CMK (cell line): ENCODE data around the gene LRRC8E.
"Not testable (repeated sequence)": the region's sequence is repeated elsewhere in the genome, so short reads cannot be mapped to it uniquely, and the experiment has no call there.

Source experiments
- DNase-seq: peaks from one replicate; pipeline ENCODE4 v3.0.0-alpha.2; 2010; ENCODE audit warnings: low read depth

The LRRC8E gene

GRCh38 chr19:7855426-7856108 lies 32.7 kb upstream of the LRRC8E start:
- no peak for DNase-seq

- no peak for DNase-seq
Observed at GRCh38 chr19:7856109-7856591, 32.2 kb upstream of the LRRC8E start.

- no peak for DNase-seq
Observed at GRCh38 chr19:7856679-7857663, 31.3 kb upstream of the LRRC8E start.

- no peak for DNase-seq
Observed at GRCh38 chr19:7857727-7858108, 30.6 kb upstream of the LRRC8E start.

DNA sequence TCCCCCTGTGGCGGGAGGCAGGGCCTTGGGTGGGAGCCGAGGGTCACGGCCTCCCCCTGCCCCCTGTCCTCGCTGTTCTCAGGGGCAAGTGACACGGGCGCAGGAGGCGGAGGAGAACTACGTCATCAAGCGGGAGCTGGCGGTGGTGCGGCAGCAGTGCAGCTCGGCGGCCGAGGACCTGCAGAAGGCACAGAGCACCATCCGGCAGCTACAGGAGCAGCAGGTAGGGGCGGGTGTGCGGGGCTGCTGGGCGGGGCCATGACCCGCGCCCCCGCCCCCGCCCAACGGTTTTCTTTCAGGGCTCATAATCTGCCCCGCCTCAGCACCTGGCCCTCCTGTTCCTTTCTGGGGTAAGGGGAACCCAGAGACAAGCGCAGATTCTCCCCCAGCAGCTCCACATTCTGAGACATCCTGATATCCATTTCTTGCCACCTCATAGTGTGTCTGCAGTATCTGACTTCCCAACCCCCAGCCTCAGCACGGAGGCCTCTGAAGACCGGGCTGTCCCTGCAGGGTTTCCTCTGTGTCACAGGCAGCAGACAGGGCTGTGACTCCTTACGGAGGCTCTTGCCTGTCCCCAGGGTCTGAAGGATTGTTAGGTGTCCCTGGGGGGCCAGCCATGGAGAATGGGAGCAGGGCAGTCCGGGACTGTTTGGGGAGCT lies 30.1 kb upstream of the LRRC8E start:
- DNase-seq, result no peak

DNA sequence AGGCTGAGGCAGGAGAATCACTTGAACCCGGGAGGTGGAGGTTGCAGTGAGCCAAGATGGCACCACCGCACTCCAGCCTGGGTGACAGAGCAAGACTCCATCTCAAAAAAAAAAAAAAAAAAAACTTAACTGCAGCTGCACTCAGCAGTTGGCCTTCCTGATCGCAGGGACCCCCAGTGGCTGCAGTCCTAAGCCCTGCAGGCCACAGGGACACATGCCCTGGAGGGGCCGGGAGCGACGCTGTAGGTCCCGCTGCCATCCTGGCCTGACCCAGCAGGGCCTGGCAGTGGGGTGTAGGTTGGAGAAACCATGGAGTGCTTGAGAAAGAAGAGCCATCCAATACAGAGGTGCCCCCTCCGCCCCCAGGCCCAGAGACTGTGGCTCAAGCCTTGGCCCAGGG lies 29.2 kb upstream of the LRRC8E start:
- not testable (repeated sequence) for DNase-seq

DNA sequence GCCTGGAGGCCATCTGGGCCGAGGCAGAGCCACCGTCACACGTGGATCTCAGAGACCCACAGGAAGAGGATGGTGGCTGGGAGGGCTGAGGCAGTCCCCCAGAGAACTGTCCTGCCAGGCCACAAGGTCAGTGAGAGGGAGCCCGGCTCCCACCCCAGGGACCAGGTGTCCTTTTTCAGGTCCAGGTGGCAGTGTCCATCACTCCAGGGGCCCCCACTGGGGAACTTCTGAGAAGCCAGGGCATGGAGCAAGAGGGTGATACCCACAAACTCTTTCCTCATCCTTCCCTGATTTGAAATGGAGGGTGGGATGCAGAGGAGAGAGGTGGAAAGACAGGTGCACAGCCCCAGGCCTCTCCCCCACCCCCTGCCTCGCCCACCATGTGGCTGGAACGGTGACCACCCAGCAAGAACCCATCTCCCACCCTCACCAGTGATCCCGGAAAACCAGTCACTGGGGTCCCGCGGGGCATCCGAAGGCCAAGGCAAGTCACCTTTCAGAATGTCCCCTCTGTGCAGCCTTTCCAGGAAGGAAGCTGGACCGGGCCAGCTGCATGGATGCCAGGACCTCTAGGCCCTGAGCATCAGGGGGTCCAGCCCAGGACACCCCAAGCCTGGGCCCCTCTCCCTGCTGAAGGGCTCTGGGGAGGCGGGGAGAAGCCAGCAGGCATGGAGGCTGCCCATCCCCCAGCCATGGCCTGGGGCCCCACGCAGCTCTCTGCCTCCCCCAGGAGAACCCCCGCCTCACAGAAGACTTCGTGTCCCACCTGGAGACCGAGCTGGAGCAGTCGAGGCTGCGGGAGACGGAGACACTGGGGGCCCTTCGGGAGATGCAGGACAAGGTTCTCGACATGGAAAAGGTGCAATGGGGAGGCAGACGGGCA lies 28.2 kb upstream of the LRRC8E start:
- no peak for DNase-seq

GRCh38 chr19:7860714-7861618 lies 27.3 kb upstream of the LRRC8E start:
- DNase-seq, result no peak

DNA sequence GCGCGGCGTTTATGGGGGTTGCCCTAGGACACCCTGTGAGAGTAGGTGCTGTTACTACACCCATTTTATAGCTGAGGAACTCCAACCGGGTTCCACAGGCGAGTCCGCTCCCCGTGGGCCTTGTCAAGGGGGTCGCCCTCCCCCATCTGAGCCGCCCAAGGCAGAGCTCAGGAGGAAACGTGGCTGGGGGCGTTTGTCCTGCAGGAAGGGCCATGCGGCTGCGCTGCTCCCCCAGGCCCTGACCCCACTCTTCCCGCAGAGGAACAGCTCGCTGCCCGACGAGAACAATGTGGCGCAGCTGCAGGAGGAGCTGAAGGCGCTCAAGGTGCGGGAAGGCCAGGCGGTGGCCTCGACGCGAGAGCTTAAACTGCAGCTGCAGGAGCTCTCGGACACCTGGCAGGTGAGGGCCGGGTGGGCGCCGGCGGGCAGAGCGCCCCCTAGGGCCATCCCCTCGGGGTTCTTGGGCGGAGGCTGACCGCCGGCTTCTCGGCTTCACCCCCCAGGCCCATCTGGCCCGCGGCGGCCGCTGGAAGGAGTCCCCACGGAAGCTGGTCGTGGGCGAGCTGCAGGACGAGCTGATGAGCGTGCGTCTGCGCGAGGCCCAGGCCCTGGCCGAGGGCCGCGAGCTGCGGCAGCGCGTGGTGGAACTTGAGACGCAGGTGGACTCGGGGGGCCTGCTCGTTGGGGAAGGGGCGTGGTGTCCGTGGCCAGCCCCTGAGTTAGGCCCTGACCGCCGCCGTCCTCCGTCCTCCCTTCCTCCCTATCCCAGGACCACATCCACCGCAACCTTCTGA lies 26.5 kb upstream of the LRRC8E start:
- DNase-seq, result no peak

- DNase-seq, result peak; percentile 75
Observed at GRCh38 chr19:7862413-7862951, 25.8 kb upstream of the LRRC8E start.

DNA sequence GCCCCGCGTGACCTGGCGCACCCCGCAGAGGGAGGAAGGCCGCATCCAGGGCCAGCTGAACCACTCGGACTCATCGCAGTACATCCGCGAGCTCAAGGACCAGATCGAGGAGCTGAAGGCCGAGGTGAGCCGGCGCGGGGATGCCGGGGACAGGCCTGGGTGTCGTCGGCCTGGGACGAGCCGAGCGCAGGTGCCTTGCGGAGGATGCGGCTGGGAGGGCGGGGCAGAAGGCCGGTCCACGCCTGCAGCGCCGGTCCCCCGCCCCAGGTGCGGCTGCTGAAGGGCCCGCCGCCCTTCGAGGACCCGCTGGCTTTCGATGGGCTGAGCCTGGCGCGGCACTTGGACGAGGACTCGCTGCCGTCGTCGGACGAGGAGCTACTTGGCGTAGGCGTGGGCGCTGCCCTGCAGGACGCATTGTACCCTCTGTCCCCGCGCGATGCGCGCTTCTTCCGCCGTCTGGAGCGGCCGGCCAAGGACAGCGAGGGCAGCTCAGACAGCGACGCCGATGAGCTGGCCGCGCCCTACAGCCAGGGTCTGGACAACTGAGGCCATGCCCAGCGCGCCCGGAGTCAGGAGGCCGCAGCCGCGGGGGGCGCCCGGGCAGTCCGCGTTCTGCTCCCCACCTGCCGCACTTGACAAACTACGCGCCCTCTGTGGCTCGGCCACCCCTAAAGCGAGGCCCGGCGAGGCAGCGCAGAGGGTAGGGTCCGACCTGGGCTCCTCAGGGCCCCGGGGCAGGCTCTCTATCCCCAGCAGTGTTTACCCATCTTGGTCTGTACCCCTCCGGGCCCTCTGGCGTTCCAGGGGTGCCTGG lies 24.9 kb upstream of the LRRC8E start:
- DNase-seq, result no peak

GRCh38 chr19:7863971-7864689 lies 24.2 kb upstream of the LRRC8E start:
- DNase-seq, result no peak

DNA sequence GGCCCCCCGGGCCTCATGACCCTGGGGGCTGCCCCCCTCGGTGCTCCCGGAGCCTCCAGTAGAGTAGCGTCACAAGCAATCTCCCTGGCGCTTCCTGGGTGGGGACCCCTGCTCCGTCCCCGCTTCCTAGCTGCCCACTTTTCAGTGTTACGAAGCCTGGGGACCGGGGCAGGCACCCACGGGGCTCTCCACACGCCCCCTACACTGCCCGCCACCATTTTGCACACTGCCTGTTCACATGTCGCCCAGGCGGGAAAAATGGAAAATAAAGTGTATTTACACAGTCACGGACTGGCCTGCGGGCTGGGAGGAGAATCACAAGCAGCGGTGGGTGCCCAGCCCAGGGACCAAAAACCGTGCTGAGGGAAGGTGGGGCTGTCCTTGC lies 23.6 kb upstream of the LRRC8E start:
- no peak for DNase-seq

GRCh38 chr19:7865262-7865911 lies 22.9 kb upstream of the LRRC8E start:
- DNase-seq, result no peak

- no peak for DNase-seq
Observed at GRCh38 chr19:7866399-7867091, 21.8 kb upstream of the LRRC8E start.

DNA sequence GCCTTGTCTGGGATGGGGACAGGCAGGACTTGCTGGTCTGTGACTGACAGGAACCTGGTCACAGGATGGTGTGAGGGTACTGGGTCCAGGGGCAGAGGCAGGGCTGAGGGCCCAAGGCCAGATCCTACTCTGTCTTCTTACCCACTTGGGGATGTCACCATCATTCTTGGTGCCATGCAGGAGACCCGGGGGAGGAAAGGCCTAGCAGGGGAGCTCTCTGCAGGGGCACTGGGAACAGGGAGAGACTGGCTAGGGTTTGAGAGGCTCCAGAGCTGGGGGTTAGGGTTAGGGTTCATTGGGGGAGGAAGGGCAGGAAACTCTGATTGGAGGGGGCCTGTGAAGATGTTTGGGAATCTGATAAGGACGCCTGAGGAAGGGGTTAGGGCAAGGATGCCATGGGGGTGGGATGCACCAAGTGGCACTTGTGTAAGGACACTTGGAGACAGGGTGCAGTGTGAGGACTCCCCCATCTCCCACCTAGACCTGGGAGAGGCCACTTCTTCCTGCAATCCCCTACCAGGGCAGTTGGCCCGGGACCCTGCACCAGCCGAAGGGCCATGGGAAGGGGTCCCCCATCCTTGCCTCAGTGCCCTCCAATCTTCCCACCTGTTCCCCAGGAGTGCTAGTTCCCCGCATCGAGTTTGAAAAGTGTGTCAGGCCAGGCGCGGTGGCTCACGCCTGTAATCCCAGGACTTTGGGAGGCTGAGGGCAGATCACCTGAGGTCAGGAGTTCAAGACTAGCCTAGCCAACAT lies 21.0 kb upstream of the LRRC8E start:
- no peak for DNase-seq
